Eye (tissue), 1 donor: ENCODE measurements around the gene MED12L.
"Not testable (repeated sequence)": the region's sequence is repeated elsewhere in the genome, so short reads cannot be mapped to it uniquely, and the experiment has no call there.

Source experiments
- DNase-seq: peaks from one replicate; pipeline ENCODE4 v3.0.0-alpha.2; 2015

The MED12L gene

GRCh38 chr3:151144016-151144415, 58.6 kb downstream of the MED12L start:
- DNase-seq, result no peak

GRCh38 chr3:151144760-151145159, 59.3 kb downstream of the MED12L start:
- no peak for DNase-seq

GRCh38 chr3:151145713-151146070, 60.2 kb downstream of the MED12L start:
- no peak for DNase-seq

DNA sequence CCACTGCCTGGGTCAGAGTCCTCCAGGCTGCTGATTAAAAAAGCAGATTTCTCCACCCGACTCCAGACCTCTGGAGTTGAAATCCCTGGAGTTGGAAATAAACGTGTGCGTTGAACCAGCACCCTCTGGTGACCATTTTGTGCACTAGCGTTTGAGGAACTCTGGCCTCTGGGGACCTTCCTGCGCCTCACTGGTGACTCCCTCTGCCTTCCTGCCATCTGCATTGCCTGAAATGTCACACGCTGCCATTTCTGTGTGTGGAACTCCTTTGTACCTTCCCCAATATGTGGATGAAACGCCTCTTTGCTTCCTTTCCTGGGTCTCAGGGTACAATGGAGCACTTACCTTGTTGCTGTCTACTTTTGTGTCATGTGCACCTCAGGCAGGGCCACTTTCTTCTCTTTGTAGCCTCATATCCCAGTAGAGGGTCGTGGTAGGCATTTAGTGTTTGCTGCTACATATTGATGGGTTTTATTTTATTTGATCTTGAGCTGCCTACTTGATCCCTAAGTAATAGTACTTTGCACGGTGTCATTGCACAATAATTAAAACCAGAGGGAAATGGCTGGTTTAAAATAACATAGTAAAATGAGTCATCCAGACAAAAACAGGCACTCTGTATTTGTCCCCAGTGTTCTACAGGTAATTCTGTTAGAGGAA, 60.7 kb downstream of the MED12L start:
- DNase-seq, result peak; percentile 95

DNA sequence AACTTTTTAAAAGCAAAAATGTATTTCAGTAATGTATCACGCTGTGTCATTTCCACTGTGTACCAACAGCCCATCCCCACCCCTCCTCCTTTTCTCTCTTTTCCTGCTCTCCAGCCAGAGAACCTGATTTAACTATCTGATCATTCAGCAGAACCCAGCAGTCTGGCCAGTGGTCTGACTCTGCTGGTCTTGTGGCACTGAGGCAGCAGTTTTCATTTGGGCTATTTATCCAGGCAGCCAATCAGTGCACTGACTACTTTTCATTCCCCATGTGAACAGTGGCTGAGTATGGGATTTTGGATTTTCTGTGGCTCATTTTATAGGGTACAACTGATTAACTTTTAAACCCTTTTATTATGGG, 61.2 kb downstream of the MED12L start:
- DNase-seq, result no peak

DNA sequence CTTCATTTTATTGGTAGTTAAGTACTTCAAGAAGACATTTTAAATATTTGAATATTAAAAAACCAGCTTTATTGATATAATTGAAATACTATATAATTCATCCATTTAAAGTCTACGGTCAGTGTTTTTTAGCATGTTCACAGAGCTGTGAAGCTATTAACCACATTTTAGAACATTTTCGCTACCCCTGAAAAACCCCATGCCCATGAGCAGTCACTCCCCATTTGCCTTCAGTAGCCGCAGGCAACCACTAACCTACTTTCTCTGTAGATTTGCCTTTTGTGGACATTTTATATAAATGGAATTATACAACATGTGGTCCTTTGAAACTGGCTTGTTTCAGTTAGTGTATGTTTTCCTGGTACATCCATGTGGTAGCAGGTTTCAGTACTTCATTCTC, 61.8 kb downstream of the MED12L start:
- no peak for DNase-seq

DNA sequence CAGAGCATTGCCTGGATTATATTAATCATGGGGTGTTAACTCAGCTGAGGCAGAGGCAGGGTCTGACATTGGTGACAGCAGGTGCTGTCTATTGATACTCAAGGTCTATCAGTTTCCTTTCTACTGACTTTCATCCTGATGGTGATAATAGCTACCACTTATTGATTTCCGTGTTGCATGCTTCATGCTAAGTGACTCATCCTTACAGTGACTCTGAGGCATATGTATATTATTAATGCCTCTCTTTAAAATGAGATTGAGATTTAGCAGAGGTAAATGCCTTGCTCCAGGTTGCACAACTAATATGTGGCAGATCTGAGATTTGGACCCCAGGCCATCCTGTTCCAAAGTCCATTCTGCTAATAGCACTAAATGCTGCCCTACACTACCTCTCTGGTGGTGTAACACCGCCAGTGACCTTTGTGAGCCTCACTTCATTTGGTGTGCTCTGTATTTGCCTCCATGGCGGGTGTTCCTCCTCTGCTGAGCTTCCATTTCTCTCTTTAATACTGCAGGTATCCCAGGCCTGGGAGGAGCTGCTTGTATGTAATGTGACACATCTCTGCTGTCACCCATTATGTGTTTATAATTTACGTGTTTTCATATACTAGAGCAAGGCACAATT, 67.1 kb downstream of the MED12L start:
- no peak for DNase-seq

- DNase-seq, result no peak
Observed at GRCh38 chr3:151154566-151154965, 69.1 kb downstream of the MED12L start.

- DNase-seq, result no peak
Observed at GRCh38 chr3:151155409-151156128, 70.1 kb downstream of the MED12L start.

DNA sequence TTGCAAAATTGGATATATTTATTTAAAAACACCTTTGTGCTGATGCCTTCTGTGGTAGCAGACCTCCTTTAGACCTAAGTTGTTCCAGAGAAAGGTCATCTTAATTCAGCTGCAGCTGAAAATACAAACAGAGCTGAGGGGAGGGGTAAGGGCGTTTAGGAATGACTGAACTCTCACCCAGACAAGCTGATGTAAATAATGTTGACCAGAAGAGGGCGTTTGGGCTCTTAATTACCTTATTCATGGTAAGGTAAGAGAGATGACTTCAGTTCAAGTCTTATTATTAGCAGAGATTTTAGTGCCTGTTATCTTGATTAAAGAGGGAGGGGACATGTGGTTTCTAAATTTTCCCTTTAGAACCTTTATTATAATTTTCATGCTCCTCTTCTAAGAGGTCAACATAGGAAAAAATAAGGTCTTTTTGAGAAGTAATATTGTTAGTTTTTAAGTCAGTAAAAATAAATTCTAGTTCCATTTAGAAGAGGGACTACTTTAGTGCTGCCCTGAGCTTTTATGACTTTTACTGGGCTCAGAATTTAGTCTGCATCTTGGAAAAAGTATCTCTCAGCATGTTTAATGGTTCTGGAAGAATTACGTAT, 71.3 kb downstream of the MED12L start:
- peak; percentile 68 for DNase-seq

- DNase-seq, result no peak
Observed at GRCh38 chr3:151159806-151160205, 74.3 kb downstream of the MED12L start.

DNA sequence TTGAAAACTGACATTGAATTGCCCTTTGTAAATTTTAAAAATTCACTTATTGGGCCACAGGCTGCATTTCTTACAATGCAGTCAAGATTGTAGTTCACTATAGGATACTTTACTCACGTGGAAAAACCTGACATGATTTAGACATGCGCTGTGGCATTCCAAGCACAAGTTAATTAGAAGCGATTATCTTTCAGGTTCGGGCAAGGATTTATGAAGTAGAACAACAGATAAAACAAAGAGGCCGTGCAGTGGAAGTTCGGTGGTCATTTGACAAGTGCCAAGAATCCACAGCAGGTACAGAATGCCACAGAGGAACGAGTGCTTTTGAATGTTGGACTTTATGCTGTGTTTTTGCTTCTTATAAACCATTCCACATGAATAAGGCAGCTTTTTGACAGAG, 79.8 kb downstream of the MED12L start:
- DNase-seq, result peak; percentile 14

GRCh38 chr3:151166161-151166560, 80.7 kb downstream of the MED12L start:
- no peak for DNase-seq

DNA sequence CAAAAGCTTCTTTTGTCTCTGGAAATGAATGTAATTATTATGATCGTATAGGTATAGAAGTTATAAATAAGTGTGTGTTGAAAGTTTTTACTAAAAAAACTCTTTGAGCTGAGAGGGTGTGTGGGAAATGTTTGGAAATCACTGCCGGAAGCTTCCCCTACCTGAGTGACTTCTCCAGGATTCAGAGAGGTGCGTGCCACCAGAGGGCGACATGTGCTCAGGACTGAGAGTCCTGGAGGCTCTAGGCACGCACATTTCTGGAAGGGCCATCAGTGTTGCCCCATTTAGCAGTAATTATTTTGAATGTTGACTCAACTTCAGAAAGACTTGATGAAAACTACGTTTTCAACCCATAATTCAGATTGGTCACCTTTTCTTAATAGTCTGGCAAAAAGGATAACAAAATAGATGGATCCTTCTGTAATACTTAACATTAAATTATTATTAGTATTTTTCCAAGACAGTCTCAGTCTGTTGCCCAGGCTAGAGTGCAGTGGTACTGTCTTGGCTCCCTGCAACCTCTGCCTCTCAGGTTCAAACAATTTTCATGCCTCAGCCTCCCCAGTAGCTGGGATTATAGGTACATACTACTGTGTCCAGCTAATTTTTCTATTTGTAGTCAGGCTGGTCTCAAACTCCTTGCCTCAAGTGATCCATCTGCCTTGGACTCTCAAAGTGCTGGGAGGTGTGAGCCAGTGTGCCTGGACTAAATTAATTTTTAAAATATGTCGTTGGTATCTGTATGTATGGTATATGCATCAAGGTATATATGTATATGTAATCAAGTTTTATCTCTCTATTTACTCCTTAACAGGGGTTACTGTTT, 83.0 kb downstream of the MED12L start:
- DNase-seq, result peak; percentile 80

- no peak for DNase-seq
Observed at GRCh38 chr3:151169262-151169947, 83.9 kb downstream of the MED12L start.

- not testable (repeated sequence) for DNase-seq
Observed at GRCh38 chr3:151169948-151170679, 84.7 kb downstream of the MED12L start.

DNA sequence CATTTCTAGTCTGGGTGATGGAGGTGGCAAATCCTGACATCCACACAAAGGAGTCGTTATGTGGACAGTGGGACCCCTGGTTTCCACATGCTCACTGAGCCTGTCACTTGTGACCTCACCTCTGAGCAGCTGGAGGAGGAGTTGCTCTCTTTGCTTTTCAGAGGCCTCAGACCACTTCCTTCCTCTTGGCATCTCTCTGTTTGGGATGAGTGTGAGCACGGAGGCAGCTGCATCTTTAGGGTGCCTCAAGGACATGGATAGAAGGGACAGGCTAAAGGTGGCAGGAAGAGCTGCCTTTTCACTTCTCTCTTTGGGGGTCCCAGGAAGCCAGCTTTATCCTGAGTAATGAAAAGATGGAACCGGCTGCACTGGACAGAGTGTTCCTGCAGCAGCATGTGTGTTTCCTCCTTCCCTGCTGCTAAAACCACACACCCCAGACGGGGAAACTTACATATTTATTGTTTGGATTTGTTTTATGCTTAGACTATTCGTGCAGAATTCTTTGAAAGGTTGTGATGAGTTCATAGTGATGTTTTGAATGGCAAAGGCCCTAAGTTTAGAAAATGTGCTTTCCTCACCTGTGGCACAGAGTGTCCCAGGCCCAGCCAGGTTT, 85.8 kb downstream of the MED12L start:
- DNase-seq, result no peak

- no peak for DNase-seq
Observed at GRCh38 chr3:151174351-151174750, 88.9 kb downstream of the MED12L start.

DNA sequence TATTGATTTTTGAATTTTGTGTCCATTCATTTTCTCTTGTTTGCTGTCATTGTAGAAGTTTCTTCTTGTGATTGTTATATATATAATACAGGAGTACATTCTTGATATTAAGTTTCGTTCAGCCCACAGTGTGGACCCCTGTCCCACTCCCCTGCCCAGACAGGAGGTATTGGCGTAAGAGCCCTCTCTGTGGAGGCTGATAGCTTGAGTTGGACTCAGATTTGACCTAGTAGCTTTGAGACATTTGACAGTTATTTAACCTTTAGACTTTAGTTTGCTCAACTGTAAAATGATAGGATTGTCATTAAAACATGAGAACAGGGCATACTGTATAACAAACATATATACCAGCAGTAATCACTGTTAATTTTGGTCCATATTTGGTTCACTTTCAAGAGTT, 90.5 kb downstream of the MED12L start:
- no peak for DNase-seq

- no peak for DNase-seq
Observed at GRCh38 chr3:151178208-151178845, 92.9 kb downstream of the MED12L start.
